ENCODE results near the gene PRELID1. TPM values are rescaled to one million over a fixed set of nuclear protein-coding genes. Genes with fewer than 3 reads are reported as not detected.

PRELID1 gene
- total and polyA plus RNA-seq, 10 of the 15 experiments (the other 5 are each of a cell fraction or from before 2014, with no cell fraction given) = 30.9 to 584 (median 254) TPM

GRCh38 chr5:177329883-177330282 lies 26.3 kb downstream of the PRELID1 start:
- no peak overlapping the region for H3K4me3 ChIP-seq
- peaks cover 17 to 37% of the 10 kb centered on the region in 2 experiments for H3K36me3 ChIP-seq (ENCODE audit: control insufficient read depth in 2 of 2, insufficient read depth in 2 of 2, low read length in 1 of 2)
- H3K27ac ChIP-seq (ENCODE audit: control insufficient read depth, insufficient read depth) = no peak overlapping the region
- no TSS peak for BruUV-seq (replicated peaks)
- no peaks in the 10 kb centered on the region for H3K79me2 ChIP-seq (ENCODE audit: control insufficient read depth, insufficient read depth, low read length)
- H3K9ac ChIP-seq (ENCODE audit: control insufficient read depth, insufficient read depth, low read length) = no peak overlapping the region
- WGBS (ENCODE audit: insufficient coverage, insufficient replicate concordance, low lambda C conversion rate, missing lambda C conversion rate) = 85% methylated on average over 6 of the region's 6 CpGs
- no peak overlapping the region for H2AFZ ChIP-seq (ENCODE audit: control insufficient read depth, low read depth, low read length)
- no peak for TF ChIP-seq GATAD2B (conservative IDR thresholded peaks at IDR 0.05; ENCODE audit: low read depth)
- TF ChIP-seq YY1 (IDR thresholded peaks at IDR 0.05; ENCODE audit: low read depth, low read length) = no peak
- TF ChIP-seq, protein P1, sequence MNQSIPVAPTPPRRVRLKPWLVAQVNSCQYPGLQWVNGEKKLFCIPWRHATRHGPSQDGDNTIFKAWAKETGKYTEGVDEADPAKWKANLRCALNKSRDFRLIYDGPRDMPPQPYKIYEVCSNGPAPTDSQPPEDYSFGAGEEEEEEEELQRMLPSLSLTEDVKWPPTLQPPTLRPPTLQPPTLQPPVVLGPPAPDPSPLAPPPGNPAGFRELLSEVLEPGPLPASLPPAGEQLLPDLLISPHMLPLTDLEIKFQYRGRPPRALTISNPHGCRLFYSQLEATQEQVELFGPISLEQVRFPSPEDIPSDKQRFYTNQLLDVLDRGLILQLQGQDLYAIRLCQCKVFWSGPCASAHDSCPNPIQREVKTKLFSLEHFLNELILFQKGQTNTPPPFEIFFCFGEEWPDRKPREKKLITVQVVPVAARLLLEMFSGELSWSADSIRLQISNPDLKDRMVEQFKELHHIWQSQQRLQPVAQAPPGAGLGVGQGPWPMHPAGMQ (IDR thresholded peaks at IDR 0.05; ENCODE audit: borderline replicate concordance) = no peak
- TF ChIP-seq SKIL (IDR thresholded peaks at IDR 0.05; ENCODE audit: low read depth, poor library complexity, severe bottlenecking) = no peak
- FAIRE-seq (no peak), ATAC-seq (no peak), DNase-seq (ENCODE audit: low read depth, low spot score) (no peak)
- CTCF ChIA-PET = no interaction called here
- no peaks in the 10 kb centered on the region; the same call in 1 of the 2 replicates for H4K20me1 ChIP-seq (ENCODE audit: control insufficient read depth, insufficient read depth)
- no peaks in the 10 kb centered on the region for H3K9me3 ChIP-seq (replicated peaks; ENCODE audit: control insufficient read depth, insufficient read depth, low read length)
- POLR2A ChIA-PET = no interaction called here
- SMC1A ChIA-PET (ENCODE audit: uncharacterized antibody, unreplicated experiment) = interaction anchor here (0.8 kb wide), 1 partner anchor 12 kb away, joined by 3 read pairs; no protein-coding TSS in a partner anchor
- RAD21 ChIA-PET (ENCODE audit: unreplicated experiment) = no interaction called here
- H3K4me1 ChIP-seq (ENCODE audit: control insufficient read depth, insufficient read depth, low read length) = no peaks in the 10 kb centered on the region
- no peak overlapping the region for H3K4me2 ChIP-seq (ENCODE audit: control insufficient read depth, insufficient read depth)
- H3K27me3 ChIP-seq (replicated peaks in 1 of 2; ENCODE audit: control insufficient read depth in 2 of 2, insufficient read depth in 2 of 2, low read length in 1 of 2) = no peaks in the 10 kb centered on the region
- in situ Hi-C loops (cut with MboI) = no loop called here
- intact Hi-C loops (cut with micrococcal nuclease; ENCODE audit: unreplicated experiment) = no loop called here
